Bronchial smooth muscle cell (primary cell): ENCODE data around the gene CIROP. TPM values are rescaled to one million over a fixed set of nuclear protein-coding genes. Genes with fewer than 3 reads are reported as not detected.

Experiments used
- total RNA-seq: library from RNA; depleted of rRNA; stranded (reverse); fragments of >200 nt; gene quantifications from 2 replicates; pipeline ENCODE4 v1.2.1, GENCODE V29; 2014

CIROP gene, protein sequence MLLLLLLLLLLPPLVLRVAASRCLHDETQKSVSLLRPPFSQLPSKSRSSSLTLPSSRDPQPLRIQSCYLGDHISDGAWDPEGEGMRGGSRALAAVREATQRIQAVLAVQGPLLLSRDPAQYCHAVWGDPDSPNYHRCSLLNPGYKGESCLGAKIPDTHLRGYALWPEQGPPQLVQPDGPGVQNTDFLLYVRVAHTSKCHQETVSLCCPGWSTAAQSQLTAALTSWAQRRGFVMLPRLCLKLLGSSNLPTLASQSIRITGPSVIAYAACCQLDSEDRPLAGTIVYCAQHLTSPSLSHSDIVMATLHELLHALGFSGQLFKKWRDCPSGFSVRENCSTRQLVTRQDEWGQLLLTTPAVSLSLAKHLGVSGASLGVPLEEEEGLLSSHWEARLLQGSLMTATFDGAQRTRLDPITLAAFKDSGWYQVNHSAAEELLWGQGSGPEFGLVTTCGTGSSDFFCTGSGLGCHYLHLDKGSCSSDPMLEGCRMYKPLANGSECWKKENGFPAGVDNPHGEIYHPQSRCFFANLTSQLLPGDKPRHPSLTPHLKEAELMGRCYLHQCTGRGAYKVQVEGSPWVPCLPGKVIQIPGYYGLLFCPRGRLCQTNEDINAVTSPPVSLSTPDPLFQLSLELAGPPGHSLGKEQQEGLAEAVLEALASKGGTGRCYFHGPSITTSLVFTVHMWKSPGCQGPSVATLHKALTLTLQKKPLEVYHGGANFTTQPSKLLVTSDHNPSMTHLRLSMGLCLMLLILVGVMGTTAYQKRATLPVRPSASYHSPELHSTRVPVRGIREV
- total RNA-seq: 1.3 and 4.6 TPM in 2 replicates

GRCh38 chr14:23104591-23105347 lies at the start of gene CIROP:
Gene CIROP, minus strand, starts transcription at chr14:23104989. Its CDS starts 69 bp downstream, at chr14:23104920.

GRCh38 chr14:23118506-23119362 lies 13.9 kb upstream of the CIROP start, which contains the start of gene CEBPE:
Gene CEBPE, minus strand, starts transcription at chr14:23119255. Its CDS starts 164 bp downstream, at chr14:23119091.

GRCh38 chr14:23095196-23096108 lies 9.3 kb downstream of the CIROP start, which contains the start of gene C14orf119:
Gene C14orf119, plus strand, starts transcription at chr14:23095505. Its CDS starts 2,154 bp downstream, at chr14:23097659.

GRCh38 chr14:23094666-23095195 lies 10.1 kb downstream of the CIROP start, which contains the start of gene ACIN1:
Gene ACIN1, minus strand, starts transcription at chr14:23095136. Its CDS starts 24 bp downstream, at chr14:23095112.

GRCh38 chr14:23056956-23057756 lies 47.6 kb downstream of the CIROP start, which contains the start of gene CDH24:
Gene CDH24, minus strand, starts transcription at chr14:23057520. Its CDS starts 1,787 bp downstream, at chr14:23055733.

Other genes starting within 250 kb of the CIROP start
- gene LRP10, start 233.2 kb downstream of the CIROP start, total RNA-seq: 43.2 and 48.3 TPM in 2 replicates
- gene REM2, start 221.8 kb downstream of the CIROP start, total RNA-seq: 0.09 and 0.16 TPM in 2 replicates
- gene RBM23, start 185.8 kb downstream of the CIROP start, total RNA-seq: 46.0 and 67.9 TPM in 2 replicates
- 36.6 and 40.4 TPM in 2 replicates for gene PRMT5, start 175.6 kb downstream of the CIROP start, total RNA-seq
- gene HAUS4, start 147.9 kb downstream of the CIROP start, total RNA-seq: 32.6 and 32.9 TPM in 2 replicates
- 18.0 and 18.1 TPM in 2 replicates for gene AJUBA, start 122.4 kb downstream of the CIROP start, total RNA-seq
- gene C14orf93, start 94.8 kb downstream of the CIROP start, total RNA-seq: 12.1 and 16.4 TPM in 2 replicates
- gene PSMB5, start 70.1 kb downstream of the CIROP start, total RNA-seq: 196 and 218 TPM in 2 replicates
- gene PSMB11, start 62.8 kb downstream of the CIROP start, total RNA-seq: 0.09 TPM in 1 of 2 replicates, not detected in the other
- 4.6 and 7.6 TPM in 2 replicates for gene CDH24, start 47.5 kb downstream of the CIROP start, total RNA-seq
- gene ACIN1, start 9.9 kb downstream of the CIROP start, total RNA-seq: 71.7 and 101 TPM in 2 replicates
- 63.5 and 95.0 TPM in 2 replicates for gene C14orf119, start 9.5 kb downstream of the CIROP start, total RNA-seq
- gene CEBPE, start 14.3 kb upstream of the CIROP start, total RNA-seq: 0.16 TPM in 1 of 2 replicates, not detected in the other
- 15.8 and 25.9 TPM in 2 replicates for gene SLC7A8, start 78.7 kb upstream of the CIROP start, total RNA-seq
- not detected in 2 replicates for gene RNF212B, start 132.9 kb upstream of the CIROP start, total RNA-seq
- gene HOMEZ, start 181.1 kb upstream of the CIROP start, total RNA-seq: 3.3 and 4.8 TPM in 2 replicates
- 2.4 and 2.5 TPM in 2 replicates for gene PPP1R3E, start 197.9 kb upstream of the CIROP start, total RNA-seq
- 15.8 and 19.9 TPM in 2 replicates for gene BCL2L2, start 201.8 kb upstream of the CIROP start, total RNA-seq
- gene PABPN1, start 216.5 kb upstream of the CIROP start, total RNA-seq: 85.4 and 91.9 TPM in 2 replicates
- 13.2 and 16.7 TPM in 2 replicates for gene SLC22A17, start 247.9 kb upstream of the CIROP start, total RNA-seq